HUES48 (cell line): ENCODE data around the gene ADIRF.
"Not testable (repeated sequence)": the region's sequence is repeated elsewhere in the genome, so short reads cannot be mapped to it uniquely, and the experiment has no call there.

Experiments used
- H3K27ac ChIP-seq: one replicate; pipeline ENCODE4 v1.7.0; 2013; ENCODE audit warnings: low read depth, low read length, inconsistent platforms
- H3K27me3 ChIP-seq: 2 replicates; pipeline ENCODE4 v1.6.1; 2013; ENCODE audit warnings: mild to moderate bottlenecking, low read length; ENCODE audit not compliant: control insufficient read depth, insufficient read depth
- H3K36me3 ChIP-seq: 2 replicates; pipeline ENCODE4 v1.6.1; 2013; ENCODE audit warnings: low read length; ENCODE audit not compliant: control insufficient read depth, insufficient read depth
- H3K4me1 ChIP-seq: 2 replicates; pipeline ENCODE4 v1.6.1; 2013; ENCODE audit warnings: mild to moderate bottlenecking, low read length; ENCODE audit not compliant: control insufficient read depth, insufficient read depth
- H3K4me3 ChIP-seq: 2 replicates; pipeline ENCODE4 v1.5.1; 2013; ENCODE audit warnings: mild to moderate bottlenecking, low read depth, low read length
- H3K9ac ChIP-seq: 2 replicates; pipeline ENCODE4 v1.6.1; 2013; ENCODE audit warnings: mild to moderate bottlenecking, low read depth, low read length, moderate library complexity
- H3K9me3 ChIP-seq: 2 replicates; pipeline ENCODE4 v1.6.1; 2013; ENCODE audit warnings: low read length; ENCODE audit not compliant: control insufficient read depth, insufficient read depth

The ADIRF gene

GRCh38 chr10:86968271-86968993, at the start of gene ADIRF:
Gene ADIRF (plus strand): TSS chr10:86968482. CDS start chr10:86968545, 63 bp downstream.
- Histone ChIP-seq H3K4me3 (no peak within 1 kb of the TSS), H3K9ac (no peak within 1 kb of the TSS), H3K4me1 (peaks cover 27% of the 10 kb centered on the region), H3K27ac (no peak within 1 kb of the TSS), H3K36me3 (no peaks in the 10 kb centered on the region), H3K9me3 (no peaks in the 10 kb centered on the region), H3K27me3 (peaks cover 21% of the 10 kb centered on the region)

DNA sequence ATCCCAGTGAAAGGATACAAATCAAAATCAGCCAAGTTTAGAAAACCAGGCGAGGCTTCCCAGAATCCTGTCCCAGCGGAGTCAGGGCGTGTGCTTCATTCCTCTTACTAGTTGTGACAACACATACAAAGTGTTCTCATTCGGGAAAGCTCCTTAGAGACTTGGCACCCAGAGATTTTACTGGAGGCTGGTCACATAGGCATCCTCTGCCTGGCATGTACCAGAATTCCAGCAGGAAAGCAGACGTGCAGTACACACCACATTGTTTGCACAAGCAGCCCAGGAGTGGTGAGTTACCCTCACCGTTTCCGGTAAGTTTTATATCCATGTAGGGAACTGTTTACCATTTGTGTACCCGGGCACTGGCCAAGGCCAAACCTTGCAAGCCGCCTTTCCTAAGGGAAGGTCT, 45.7 kb upstream of the ADIRF start:
- Histone ChIP-seq H3K9ac (no peak overlapping the region), H3K4me3 (no peak overlapping the region), H3K36me3 (peaks cover 87% of the 10 kb centered on the region)

GRCh38 chr10:86929468-86930380, 38.6 kb upstream of the ADIRF start:
- H3K9ac ChIP-seq: no peak overlapping the region
- no peaks in the 10 kb centered on the region for H3K9me3 ChIP-seq
- H3K27ac ChIP-seq: no peak overlapping the region
- peaks cover 62% of the 10 kb centered on the region for H3K36me3 ChIP-seq
- H3K4me1 ChIP-seq: no peaks in the 10 kb centered on the region
- no peaks in the 10 kb centered on the region for H3K27me3 ChIP-seq
- no peak overlapping the region for H3K4me3 ChIP-seq

More for the DNA sequence above, 45.7 kb upstream of the ADIRF start:
- H3K27me3 ChIP-seq: no peaks in the 10 kb centered on the region
- H3K9me3 ChIP-seq: no peaks in the 10 kb centered on the region
- H3K4me1 ChIP-seq: no peaks in the 10 kb centered on the region
- H3K27ac ChIP-seq: no peak overlapping the region

DNA sequence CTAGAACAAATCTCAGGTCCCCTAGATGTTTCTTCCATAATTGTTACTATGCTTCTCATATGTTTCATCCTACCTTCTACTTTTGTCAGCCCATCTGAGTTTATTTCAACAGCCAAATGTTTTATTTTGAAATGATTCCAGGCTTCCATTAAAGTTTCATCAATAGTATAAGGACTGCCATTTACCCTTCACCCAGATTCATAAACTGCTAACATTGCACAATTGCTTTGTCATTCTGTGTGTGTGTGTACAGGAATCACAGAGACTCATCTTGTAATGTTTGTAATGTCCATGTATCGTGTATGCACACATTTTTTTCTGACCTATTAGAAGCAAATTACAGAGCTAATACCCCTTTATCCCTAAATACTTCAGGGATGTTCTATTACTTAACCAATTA, 36.4 kb upstream of the ADIRF start:
- H3K36me3 ChIP-seq: peaks cover 47% of the 10 kb centered on the region

DNA sequence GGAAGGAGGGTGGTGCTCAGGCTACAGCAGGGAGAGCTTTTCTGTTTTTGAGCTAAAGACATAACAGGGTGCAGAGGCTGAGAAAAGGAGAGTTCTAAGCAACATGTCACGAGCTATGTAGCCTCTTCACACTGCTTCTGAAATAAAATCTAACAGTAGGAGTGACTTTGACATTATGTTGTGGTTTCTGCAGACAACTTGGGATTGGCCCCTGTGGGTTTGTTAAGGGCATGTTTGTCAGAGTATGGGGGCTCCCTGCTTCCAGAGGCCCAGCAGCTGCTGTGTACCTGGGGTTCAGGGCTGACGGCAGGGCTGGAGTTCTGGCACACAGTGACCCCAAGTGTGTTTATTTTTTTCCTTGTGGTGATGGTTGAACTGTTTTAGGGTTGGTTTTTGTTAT, 35.6 kb upstream of the ADIRF start:
- Histone ChIP-seq H3K9me3 (no peaks in the 10 kb centered on the region), H3K9ac (no peak overlapping the region), H3K36me3 (peaks cover 39% of the 10 kb centered on the region), H3K27ac (no peak overlapping the region), H3K4me3 (no peak overlapping the region), H3K27me3 (no peaks in the 10 kb centered on the region), H3K4me1 (no peaks in the 10 kb centered on the region)

More for the DNA sequence above, 36.4 kb upstream of the ADIRF start:
- H3K4me3 ChIP-seq: no peak overlapping the region
- no peaks in the 10 kb centered on the region for H3K9me3 ChIP-seq
- H3K27me3 ChIP-seq: no peaks in the 10 kb centered on the region
- no peak overlapping the region for H3K27ac ChIP-seq
- H3K4me1 ChIP-seq: no peaks in the 10 kb centered on the region
- H3K9ac ChIP-seq: no peak overlapping the region

DNA sequence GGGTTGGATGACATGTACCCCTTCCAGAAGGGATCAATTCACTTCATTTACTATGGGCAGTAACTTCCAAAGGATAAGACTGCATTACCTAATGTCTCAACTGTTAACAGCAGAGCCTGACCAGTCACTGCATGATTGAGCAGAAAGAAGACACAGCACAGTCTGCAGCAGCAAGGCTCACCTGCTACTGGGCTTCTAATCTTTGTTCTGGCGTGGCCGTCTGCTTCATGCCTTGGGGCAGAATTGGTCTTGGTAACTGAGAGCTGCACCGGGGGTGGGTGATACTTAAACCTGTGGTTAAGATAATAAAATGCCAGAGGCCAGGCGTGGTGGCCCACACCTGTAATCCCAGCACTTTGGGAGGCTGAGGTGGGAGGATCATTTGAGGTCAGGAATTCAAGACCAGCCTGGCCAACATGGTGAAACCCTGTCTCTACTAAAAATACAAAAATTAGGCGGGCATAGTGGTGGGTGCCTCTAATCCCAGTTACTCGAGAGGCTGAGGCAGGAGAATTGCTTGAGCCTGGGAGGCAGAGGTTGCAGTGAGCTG, 34.0 kb upstream of the ADIRF start:
- not testable (repeated sequence) for H3K4me1 ChIP-seq, H3K9me3 ChIP-seq, H3K4me3 ChIP-seq, H3K9ac ChIP-seq, H3K27ac ChIP-seq, H3K27me3 ChIP-seq
- H3K36me3 ChIP-seq: peaks cover 27% of the 10 kb centered on the region

GRCh38 chr10:86936661-86937501, 31.4 kb upstream of the ADIRF start:
- H3K9me3 ChIP-seq: no peaks in the 10 kb centered on the region
- H3K36me3 ChIP-seq: peaks cover 3% of the 10 kb centered on the region; the same call in 1 of the 2 replicates
- H3K4me3 ChIP-seq: no peak overlapping the region
- H3K27me3 ChIP-seq: no peaks in the 10 kb centered on the region
- no peaks in the 10 kb centered on the region for H3K4me1 ChIP-seq
- no peak overlapping the region for H3K9ac ChIP-seq
- H3K27ac ChIP-seq: no peak overlapping the region

- Histone ChIP-seq H3K36me3 (no peaks in the 10 kb centered on the region), H3K4me1 (no peaks in the 10 kb centered on the region), H3K4me3 (no peak overlapping the region), H3K9ac (no peak overlapping the region), H3K27ac (no peak overlapping the region), H3K9me3 (no peaks in the 10 kb centered on the region), H3K27me3 (no peaks in the 10 kb centered on the region)
Measured at GRCh38 chr10:86937502-86938154, 30.7 kb upstream of the ADIRF start.

GRCh38 chr10:86938260-86938659, 30.0 kb upstream of the ADIRF start:
- Histone ChIP-seq H3K27ac (no peak overlapping the region), H3K9me3 (no peaks in the 10 kb centered on the region), H3K4me1 (no peaks in the 10 kb centered on the region), H3K27me3 (no peaks in the 10 kb centered on the region), H3K36me3 (no peaks in the 10 kb centered on the region), H3K9ac (no peak overlapping the region), H3K4me3 (no peak overlapping the region)

DNA sequence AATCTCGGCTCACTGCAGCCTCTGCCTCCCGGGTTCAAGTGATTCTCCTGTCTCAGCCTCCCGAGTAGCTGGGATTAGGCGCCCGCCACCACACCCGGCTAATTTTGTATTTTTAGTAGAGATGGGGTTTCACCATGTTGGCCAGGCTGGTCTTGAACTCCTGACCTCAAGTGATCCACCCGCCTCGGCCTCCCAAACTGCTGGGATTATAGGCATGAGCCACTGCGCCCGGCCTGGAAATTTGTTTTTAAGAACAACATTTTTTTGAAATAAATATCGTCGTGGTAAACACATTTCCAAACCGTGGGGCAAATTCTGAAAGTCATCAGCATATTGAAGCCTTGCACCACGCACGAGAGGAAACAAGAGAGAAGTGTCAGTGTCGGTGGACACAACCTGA, 28.2 kb upstream of the ADIRF start:
- not testable (repeated sequence) for H3K36me3 ChIP-seq, H3K9ac ChIP-seq, H3K4me3 ChIP-seq, H3K27ac ChIP-seq, H3K9me3 ChIP-seq, H3K4me1 ChIP-seq, H3K27me3 ChIP-seq
